HG03439 (cell line): ENCODE measurements around the gene OR10H1.
"Not testable (repeated sequence)": the region's sequence is repeated elsewhere in the genome, so short reads cannot be mapped to it uniquely, and the experiment has no call there.

Experiments used
- ATAC-seq: cut with Tn5 transposase; IDR thresholded peaks from one replicate; pipeline ENCODE4 v1.9.1; 2021; ENCODE audit warnings: mild to moderate bottlenecking, moderate library complexity; ENCODE audit not compliant: unreplicated experiment

Gene OR10H1

DNA sequence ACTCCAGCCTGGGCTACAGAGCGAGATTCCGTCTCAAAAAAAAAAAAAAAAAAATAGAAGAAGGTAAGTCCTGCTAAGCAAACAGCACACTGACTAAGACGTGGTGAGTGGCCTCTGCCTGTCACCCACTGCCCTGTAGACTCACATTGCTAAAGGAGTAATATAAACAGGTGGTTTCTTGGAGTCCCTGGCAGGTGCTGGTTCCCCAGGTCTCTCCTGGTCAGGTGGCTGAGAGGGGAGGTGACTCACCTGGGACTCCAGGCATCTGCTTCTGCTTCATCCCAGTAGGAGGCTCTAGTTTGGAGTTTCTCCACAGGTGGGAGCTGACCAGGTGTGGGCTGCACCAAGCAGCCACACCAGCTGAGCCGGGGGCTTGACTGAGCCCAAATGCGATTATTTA is at the start of gene OR10H1:
Gene OR10H1 (minus strand): TSS at position 359 of the 400 bp plus-strand sequence. CDS start 7,627 bp downstream, outside the sequence.
- ATAC-seq: no peak

GRCh38 chr19:15864824-15865223 is 49.4 kb upstream of the OR10H1 start:
- no peak for ATAC-seq

- ATAC-seq: no peak
Measured at GRCh38 chr19:15863272-15863671, 47.8 kb upstream of the OR10H1 start.

DNA sequence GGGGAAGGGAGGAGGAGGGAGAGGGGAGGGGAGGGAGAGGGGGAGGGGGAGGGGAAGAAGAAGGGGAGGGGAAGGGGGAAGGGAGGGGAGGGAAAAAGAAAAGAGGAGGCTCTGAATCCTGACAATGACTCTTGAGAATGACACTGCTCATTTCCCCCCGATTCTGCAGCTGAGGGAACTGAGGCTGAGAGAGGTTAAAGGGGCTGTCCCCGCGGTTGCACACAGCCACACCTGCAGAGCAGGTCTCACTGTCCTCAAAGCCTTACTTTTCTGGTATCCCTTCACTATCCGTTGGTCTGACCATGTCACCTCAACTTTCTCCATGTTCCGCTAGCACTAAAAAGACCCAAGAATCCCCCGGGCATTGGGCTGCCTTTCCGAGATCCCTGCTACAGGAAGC is 47.0 kb upstream of the OR10H1 start:
- no peak for ATAC-seq

- no peak for ATAC-seq
Measured at GRCh38 chr19:15860522-15860921, 45.1 kb upstream of the OR10H1 start.

DNA sequence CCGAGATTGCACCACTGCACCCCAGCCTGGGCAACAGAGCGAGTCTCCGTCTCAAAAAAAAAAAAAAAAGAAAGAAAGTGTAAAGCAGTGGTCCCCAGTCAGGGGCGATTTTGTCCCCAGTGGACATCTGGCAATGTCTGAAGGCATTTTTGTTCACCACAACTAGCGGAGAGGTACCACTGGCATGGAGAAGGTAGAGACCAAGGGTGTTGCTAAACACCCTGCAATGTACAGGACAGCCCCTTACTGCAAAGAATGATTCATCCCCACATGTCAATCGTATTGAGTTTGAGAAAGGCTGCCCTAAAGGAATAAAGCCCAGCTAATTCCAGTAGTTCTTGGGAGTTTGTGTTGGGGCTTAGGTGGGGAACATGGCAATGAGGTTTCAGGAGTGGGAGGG is 43.7 kb upstream of the OR10H1 start:
- ATAC-seq: no peak

DNA sequence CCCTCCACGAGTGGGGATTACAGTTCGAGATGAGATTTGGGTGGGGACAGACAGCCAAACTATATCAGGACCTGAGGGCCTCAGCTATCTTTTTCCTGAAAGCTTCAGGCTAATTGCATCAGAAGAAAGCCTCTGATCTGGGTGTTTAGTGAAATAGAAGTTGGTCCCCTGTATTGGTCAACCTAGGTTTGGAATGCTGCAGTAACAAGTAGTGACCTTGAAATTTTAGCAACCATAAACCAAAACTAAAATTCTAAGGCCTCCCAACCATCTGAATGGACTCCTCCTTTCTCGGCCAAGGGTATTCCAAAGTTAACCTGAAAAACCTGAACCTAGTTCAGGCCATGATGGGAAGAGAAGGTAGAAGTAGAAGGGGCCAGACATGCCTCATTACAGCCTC is 34.9 kb upstream of the OR10H1 start:
- ATAC-seq: no peak

- no peak for ATAC-seq
Measured at GRCh38 chr19:15846923-15847322, 31.5 kb upstream of the OR10H1 start.

- not testable (repeated sequence) for ATAC-seq
Measured at GRCh38 chr19:15843894-15844222, 28.4 kb upstream of the OR10H1 start.

DNA sequence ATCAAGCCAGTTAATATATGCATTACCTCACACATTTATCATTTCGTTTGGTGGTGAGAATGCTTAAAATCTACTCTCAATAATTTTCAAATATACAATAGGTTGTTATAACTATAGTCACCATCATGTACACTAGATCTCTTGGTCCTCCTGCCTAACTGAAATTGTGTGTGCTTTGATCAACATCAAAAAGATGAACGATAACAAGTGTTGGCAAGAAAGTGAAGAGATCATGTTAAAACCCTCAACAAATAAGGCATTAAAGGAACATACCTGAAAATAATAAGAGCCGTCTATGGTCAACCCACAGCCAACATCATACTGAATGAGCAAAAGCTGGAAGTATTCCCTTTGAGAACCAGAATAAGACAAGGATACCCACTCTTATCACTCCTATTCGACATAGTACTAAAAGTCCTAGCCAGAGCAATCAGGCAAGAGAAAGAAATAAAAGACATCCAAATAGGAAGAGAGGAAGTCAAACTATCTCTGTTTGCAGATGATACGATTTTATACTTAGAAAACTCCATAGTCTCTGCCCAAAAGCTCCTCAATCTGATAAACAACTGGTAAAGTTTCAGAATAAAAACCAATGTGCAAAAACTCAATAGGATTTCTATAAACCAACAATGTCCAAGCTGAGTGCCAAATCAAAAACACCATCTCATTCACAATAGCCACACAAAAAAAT is 27.9 kb upstream of the OR10H1 start:
- no peak for ATAC-seq

DNA sequence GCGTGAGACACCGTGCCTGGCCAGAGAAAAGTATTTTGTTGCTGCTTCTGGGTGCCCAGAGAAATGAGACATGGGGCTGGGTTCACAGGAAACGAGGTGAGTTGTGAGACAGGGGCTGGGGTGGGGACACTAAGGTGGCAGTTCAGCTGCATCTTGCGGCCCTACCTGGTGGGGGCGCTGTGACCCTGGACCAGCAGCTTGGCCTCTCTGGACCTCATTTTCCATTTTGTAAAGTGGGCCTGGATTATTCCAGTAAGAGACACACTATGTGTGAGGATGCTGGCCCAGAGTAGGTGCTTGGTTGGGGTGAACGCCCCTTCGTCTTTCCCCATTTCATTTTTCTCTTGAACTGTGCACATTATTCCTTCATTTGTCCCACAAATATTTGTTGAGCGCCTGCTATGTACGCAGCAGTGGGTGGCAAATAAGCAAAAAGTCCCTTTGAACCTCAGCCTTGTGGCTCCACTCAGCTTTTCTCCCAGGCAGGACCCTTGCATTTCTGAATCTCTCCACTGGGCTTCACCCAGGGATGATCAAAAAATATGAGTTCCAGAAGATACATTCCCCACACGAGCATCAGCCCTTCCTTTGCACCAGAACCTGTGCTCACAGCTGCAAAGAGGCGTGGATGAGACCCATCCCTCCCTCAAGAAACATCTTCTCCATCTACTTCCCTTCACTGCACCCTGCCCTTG is 26.6 kb upstream of the OR10H1 start:
- no peak for ATAC-seq

GRCh38 chr19:15840833-15841232 is 25.4 kb upstream of the OR10H1 start:
- no peak for ATAC-seq

- not testable (repeated sequence) for ATAC-seq
Measured at GRCh38 chr19:15839888-15840287, 24.4 kb upstream of the OR10H1 start.

DNA sequence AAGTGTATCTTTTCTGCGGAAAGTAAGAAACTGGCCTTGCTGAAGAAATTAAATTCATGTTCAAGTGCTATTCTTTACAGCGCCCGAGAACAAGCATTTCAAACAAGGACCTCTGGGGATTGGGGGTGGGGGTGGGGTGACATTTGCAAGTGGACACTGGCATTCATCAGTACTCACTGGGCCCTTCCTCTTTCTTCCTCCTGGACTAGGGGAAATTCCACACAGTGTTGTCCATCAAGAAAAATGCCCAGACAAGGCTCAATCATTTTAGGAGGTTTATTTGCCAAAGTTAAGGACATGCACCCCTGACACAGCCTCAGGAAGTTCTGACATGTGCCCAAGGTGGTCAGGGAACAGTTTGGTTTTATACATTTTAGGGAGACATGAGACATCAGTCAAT is 22.9 kb upstream of the OR10H1 start:
- ATAC-seq: no peak

GRCh38 chr19:15837221-15837731 is 21.8 kb upstream of the OR10H1 start:
- ATAC-seq: peak; percentile 15

DNA sequence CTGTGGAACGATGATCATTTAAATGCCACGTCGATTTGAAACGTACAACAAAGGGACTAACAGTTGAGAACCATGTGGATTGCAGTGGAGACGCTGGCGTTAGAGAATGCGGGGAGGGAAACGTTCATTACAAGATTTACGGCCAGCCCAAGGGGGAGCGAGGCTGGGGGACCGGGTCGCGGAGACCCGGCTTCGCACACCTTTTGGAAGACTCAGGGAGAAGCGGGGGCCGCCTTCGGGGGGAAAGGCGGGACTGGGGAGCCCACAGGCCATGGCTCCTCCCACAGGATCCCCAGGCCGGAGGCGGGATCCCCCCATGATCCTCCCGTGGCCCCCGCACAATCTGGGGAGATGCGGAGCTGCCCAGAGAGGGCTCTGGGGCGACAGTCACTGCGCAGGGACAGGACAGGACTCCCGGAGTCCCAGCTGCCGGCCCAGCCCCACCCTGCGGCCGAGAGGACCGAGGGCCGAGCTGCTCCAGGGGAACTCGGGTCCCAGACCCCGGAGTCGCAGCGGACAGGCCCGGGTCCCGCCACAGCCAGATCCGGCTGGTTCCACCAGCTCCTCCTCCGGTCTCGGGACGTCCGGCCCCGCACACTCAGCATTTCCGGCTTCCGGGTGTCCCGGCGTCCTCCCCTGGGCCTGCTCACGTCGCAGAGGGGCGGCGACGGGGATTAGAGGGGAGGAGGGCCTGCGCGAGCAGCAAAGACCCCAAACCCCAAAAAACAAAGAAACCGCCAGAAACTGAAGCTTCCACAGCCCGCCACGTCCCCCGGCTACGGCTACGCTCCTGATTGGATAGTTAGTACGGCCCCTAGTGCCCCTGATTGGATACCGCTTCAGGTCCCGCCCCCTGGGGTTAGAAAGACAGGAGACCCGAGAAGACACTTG is 21.1 kb upstream of the OR10H1 start:
- peak; percentile 96 for ATAC-seq

DNA sequence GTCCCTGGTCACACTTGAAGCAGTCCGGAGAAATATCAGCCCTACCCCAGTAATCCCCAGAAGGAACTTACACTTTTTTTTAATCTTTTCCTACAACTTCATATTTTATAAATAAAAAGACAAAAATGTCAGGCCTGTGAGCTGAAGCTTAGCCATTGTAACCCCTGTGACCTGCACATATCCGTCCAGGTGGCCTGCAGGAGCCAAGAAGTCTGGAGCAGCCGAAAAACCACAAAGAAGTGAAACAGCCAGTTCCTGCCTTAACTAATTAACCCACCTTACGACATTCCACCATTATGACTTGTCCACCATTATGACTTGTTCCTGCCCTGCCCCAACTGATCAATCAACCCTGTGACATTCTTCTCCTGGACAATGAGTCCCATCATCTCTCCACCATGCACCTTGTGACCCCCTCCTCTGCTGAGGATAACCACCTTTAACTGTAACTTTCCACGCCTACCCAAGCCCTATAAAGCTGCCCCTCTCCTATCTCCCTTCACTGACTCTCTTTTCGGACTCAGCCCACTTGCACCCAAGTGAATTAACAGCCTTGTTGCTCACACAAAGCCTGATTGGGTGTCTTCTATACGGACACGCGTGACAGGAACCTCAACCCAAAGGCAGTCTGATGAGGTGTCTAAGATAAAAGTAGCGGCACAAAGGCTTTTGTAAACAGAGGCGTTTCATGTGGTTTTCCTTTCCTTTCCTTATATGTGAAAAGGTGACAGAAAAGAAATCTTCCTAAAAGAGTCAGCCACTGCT is 20.3 kb upstream of the OR10H1 start:
- not testable (repeated sequence) for ATAC-seq

- ATAC-seq: not testable (repeated sequence)
Measured at GRCh38 chr19:15834232-15834631, 18.8 kb upstream of the OR10H1 start.

DNA sequence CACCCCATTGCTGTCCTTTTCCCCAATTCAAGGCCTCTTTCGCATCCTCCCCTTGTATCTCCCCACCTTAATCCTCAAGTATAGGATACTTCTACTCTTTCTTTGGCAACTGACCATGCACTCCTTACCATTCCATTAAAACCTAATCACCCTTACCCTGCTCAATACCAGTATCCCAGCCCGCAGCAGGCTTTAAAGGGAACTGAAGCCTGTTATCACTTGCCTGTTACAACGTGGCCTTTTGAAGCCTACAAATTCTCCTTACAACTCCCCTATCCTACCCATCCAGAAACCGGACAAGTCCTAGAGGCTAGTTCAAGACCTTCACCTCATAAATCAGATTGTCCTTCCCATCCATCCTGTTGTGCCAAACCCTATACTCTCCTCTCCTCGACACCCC is 16.2 kb upstream of the OR10H1 start:
- no peak for ATAC-seq

- no peak for ATAC-seq
Measured at GRCh38 chr19:15829786-15830185, 14.3 kb upstream of the OR10H1 start.

DNA sequence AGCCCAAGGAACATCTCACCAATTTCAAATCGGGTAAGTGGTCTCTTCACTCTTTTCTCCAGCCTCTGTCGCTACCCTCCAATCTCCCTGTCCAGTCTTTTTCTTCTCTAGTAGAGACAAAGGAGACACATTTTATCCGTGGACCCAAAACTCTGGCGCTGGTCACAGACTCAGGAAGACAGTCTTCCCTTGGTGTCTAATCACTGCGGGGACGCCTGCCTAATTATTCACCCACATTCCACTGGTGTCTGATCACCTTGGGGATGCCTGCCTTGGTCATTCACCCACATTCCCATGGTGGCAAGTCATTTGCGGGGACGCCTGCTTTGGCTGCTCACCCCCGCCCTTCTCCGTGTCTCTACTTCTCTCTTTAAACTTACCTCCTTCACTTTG is 13.8 kb upstream of the OR10H1 start:
- ATAC-seq: no peak
